Glutamatergic neuron (in vitro differentiated cells): ENCODE results near the gene TOP1. TPM values are rescaled to one million over a fixed set of nuclear protein-coding genes. Genes with fewer than 3 reads are reported as not detected.

ENCODE experiments used
- DNase-seq: peaks from one replicate; pipeline ENCODE4 v3.0.0; 2022
- H3K27ac Mint-ChIP-seq: one replicate; pipeline ENCODE4 v1.8.0; 2020; ENCODE audit warnings: mild to moderate bottlenecking, mixed read lengths, inconsistent platforms; ENCODE audit not compliant: unreplicated experiment
- H3K27me3 Mint-ChIP-seq: one replicate; pipeline ENCODE4 v1.8.0; 2020; ENCODE audit warnings: mild to moderate bottlenecking, moderate library complexity, mixed read lengths, inconsistent platforms; ENCODE audit not compliant: unreplicated experiment
- H3K36me3 Mint-ChIP-seq: one replicate; pipeline ENCODE4 v1.8.0; 2020; ENCODE audit warnings: mild to moderate bottlenecking, mixed read lengths, inconsistent platforms; ENCODE audit not compliant: unreplicated experiment
- H3K4me1 Mint-ChIP-seq: one replicate; pipeline ENCODE4 v1.8.0; 2020; ENCODE audit warnings: mild to moderate bottlenecking, low read depth, mixed read lengths, inconsistent platforms; ENCODE audit not compliant: unreplicated experiment
- H3K4me3 Mint-ChIP-seq: one replicate; pipeline ENCODE4 v1.8.0; 2020; ENCODE audit warnings: mild to moderate bottlenecking, mixed read lengths, inconsistent platforms; ENCODE audit not compliant: unreplicated experiment
- H3K9me3 Mint-ChIP-seq: one replicate; pipeline ENCODE4 v1.8.0; 2020; ENCODE audit warnings: mild to moderate bottlenecking, moderate library complexity, mixed read lengths, inconsistent platforms; ENCODE audit not compliant: unreplicated experiment
- total RNA-seq: library from RNA; stranded (reverse); fragmentation: NEBNext Ultra II Directional; extraction: Animal tissue kit (Norgen Biotek cat#: 25700); gene quantifications from one replicate; pipeline ENCODE4 v1.2.1, GENCODE V29; 2021; ENCODE audit not compliant: unreplicated experiment
- TF ChIP-seq, protein P1 (sequence below): fragments of 200-600 bp; sonication (generic); IDR thresholded peaks from one replicate; pipeline ENCODE4 v1.5.0; 2021; ENCODE audit not compliant: partially characterized antibody, unreplicated experiment

TOP1 gene
- total RNA-seq, 1 donor from 2014 or later = 68.7 TPM

DNA sequence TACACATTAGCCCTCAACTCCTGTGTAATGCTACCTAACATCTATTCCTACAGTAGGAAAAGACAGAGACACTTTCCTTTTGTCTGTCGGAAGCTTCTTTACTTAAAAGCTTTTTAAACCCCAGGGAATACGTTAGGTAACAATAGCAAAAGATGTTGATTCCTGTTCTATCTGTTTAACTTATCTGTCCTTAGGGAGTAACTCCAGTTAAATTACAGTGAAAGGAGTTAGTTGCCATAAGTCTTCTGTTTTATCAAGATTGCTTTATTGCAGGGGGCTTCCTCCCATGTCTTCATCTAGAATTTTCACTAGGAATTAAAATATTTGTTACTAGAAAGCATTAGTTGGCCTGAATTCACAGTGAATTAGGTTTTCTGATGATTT is 26.2 kb downstream of the TOP1 start:
- Mint-ChIP-seq H3K36me3 (no peaks in the 10 kb centered on the region), H3K27ac (peak overlapping the region; percentile 62), H3K4me1 (peaks cover 48% of the 10 kb centered on the region), H3K27me3 (peaks cover 3% of the 10 kb centered on the region), H3K9me3 (peaks cover 3% of the 10 kb centered on the region), H3K4me3 (no peak overlapping the region)
- no peak for DNase-seq
- TF ChIP-seq, protein P1, sequence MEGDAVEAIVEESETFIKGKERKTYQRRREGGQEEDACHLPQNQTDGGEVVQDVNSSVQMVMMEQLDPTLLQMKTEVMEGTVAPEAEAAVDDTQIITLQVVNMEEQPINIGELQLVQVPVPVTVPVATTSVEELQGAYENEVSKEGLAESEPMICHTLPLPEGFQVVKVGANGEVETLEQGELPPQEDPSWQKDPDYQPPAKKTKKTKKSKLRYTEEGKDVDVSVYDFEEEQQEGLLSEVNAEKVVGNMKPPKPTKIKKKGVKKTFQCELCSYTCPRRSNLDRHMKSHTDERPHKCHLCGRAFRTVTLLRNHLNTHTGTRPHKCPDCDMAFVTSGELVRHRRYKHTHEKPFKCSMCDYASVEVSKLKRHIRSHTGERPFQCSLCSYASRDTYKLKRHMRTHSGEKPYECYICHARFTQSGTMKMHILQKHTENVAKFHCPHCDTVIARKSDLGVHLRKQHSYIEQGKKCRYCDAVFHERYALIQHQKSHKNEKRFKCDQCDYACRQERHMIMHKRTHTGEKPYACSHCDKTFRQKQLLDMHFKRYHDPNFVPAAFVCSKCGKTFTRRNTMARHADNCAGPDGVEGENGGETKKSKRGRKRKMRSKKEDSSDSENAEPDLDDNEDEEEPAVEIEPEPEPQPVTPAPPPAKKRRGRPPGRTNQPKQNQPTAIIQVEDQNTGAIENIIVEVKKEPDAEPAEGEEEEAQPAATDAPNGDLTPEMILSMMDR = no peak

DNA sequence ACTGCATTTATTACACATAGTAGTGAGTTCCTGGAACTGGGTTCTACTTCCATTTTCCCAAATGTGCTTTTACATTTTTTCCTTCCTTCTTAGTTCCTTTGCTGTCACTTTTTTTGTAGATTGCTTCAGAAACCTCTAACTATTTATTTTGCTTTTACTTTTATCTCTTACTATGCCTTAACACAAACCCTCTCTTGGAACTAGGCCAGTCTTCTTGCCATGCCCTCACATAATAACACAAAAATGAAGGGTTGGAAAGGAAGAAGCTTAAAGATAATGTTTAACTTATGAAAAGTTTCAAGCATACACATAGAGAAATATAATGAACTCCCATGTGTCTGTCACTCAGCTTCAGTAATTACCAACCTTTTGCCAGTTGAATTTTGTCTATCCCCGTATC is 27.1 kb downstream of the TOP1 start:
- H3K36me3 Mint-ChIP-seq = no peaks in the 10 kb centered on the region
- TF ChIP-seq, protein P1 = no peak
- peaks cover 3% of the 10 kb centered on the region for H3K9me3 Mint-ChIP-seq
- no peak for DNase-seq
- peak overlapping the region; percentile 48 for H3K27ac Mint-ChIP-seq
- peaks cover 43% of the 10 kb centered on the region for H3K4me1 Mint-ChIP-seq
- H3K4me3 Mint-ChIP-seq = no peak overlapping the region
- peaks cover 3% of the 10 kb centered on the region for H3K27me3 Mint-ChIP-seq

DNA sequence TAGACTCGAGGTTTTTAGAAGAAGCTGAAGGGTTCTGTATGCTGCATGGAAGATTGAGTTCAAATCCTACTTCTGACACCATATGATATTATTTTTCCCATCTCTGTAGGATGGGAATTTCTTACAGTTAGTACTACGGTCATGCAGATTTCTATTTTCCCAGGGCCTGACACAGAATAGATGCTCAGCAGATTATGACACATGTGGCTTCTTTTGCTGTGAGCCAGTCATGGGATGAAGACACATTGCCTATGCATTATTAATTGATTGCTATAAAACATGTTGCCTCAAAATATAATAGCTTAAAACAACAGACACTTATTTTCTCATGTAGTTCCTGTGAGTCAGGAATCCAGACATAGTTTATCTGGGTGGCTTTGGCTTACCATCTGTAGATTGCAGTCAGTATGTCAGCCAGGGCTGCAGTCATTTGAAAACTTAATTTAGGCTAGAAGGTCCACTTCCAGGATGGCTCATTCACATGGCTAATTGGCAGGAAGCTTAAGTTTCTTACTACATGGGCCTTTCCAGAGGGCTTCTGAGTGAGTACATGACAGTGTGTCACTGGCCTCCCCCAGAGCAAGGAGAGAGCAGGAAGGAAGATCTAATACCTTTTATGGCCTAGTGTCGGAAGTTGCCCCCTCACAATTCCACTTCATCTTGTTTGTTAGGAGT is 29.5 kb downstream of the TOP1 start:
- peaks cover 3% of the 10 kb centered on the region for H3K9me3 Mint-ChIP-seq
- DNase-seq = no peak
- H3K4me3 Mint-ChIP-seq = no peak overlapping the region
- H3K27ac Mint-ChIP-seq = no peak overlapping the region
- no peaks in the 10 kb centered on the region for H3K36me3 Mint-ChIP-seq
- H3K4me1 Mint-ChIP-seq = peaks cover 29% of the 10 kb centered on the region
- H3K27me3 Mint-ChIP-seq = peaks cover 3% of the 10 kb centered on the region
- TF ChIP-seq, protein P1 = no peak

DNA sequence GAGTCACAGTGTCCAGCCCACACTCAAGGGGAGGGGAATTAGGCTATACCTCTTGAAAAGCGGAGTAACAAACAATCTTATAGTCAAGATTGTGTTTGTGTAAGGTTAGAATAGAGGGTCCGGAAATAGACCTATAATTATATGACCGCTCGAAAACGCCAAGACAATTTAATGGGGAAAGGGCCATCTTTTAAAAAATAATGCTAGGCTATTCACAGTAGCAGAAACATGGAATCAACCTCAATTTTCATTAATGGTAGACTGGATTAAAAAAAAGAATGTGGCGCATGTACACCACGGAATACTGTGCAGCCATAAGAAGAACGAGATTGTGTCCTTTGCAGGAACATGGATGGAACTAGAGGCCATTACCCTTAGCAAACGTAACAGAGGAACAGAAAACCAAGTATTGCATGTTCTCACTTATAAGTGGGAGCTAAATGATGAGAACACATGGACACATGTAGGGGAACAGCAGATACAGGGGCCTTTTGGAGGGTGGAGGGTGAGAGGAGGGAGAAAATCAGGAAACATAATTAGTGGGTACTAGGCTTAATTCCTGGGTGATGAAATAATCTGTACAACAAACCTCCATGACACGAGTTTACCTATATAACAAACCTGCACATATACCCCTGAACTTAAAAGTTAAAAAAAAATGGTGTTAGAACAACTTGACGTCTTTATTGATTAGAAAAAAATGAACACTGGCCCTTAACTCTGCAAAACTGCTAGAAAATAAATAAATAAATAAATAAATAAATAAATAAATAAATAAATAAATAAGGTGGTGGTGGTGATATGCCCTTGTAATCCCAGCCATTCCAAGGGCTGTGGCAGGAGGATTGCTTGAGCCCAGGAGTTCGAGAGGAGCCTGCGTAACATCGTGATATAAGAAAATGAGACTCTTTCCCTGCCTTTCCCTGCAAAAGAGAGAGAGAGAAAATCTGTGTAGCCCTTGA is 30.3 kb downstream of the TOP1 start:
- TF ChIP-seq, protein P1 = no peak
- no peak overlapping the region for H3K4me3 Mint-ChIP-seq
- H3K27me3 Mint-ChIP-seq = peaks cover 3% of the 10 kb centered on the region
- no peak overlapping the region for H3K27ac Mint-ChIP-seq
- H3K4me1 Mint-ChIP-seq = peaks cover 31% of the 10 kb centered on the region
- no peak for DNase-seq
- peaks cover 7% of the 10 kb centered on the region for H3K9me3 Mint-ChIP-seq
- H3K36me3 Mint-ChIP-seq = no peaks in the 10 kb centered on the region

DNA sequence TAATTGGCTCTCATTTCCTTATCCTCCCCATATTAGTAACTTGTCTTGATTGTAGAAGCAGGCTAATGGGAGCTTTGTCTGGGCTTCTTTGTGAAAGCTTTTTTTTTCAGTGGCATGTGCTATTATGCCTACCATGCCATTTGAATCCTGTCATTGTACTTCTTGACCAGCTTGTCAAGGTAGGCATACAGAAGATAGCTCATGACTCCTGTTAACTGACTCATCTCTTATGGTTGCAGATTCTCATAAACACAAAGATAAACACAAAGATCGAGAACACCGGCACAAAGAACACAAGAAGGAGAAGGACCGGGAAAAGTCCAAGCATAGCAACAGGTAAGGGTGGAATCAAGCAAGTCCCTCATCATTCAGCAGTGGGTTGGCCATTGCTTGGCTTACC is 32.5 kb downstream of the TOP1 start:
- H3K4me1 Mint-ChIP-seq = peaks cover 18% of the 10 kb centered on the region
- no peak overlapping the region for H3K4me3 Mint-ChIP-seq
- no peaks in the 10 kb centered on the region for H3K36me3 Mint-ChIP-seq
- H3K27ac Mint-ChIP-seq = no peak overlapping the region
- DNase-seq = no peak
- peaks cover 7% of the 10 kb centered on the region for H3K9me3 Mint-ChIP-seq
- TF ChIP-seq, protein P1 = no peak
- H3K27me3 Mint-ChIP-seq = peaks cover 3% of the 10 kb centered on the region
